ENCODE data around the gene CD48.

Gene CD48, protein sequence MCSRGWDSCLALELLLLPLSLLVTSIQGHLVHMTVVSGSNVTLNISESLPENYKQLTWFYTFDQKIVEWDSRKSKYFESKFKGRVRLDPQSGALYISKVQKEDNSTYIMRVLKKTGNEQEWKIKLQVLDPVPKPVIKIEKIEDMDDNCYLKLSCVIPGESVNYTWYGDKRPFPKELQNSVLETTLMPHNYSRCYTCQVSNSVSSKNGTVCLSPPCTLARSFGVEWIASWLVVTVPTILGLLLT

GRCh38 chr1:160711602-160712311 is at the start of gene CD48:
Gene CD48 (minus strand): TSS chr1:160711822. CDS start chr1:160711763, 59 bp downstream.
- no peaks in the 10 kb centered on the region for H3K9me3 ChIP-seq
- no peak within 1 kb of the TSS for H3K4me3 ChIP-seq
- no peaks in the 10 kb centered on the region for H3K4me1 ChIP-seq
- no peak within 1 kb of the TSS for H3K27ac ChIP-seq
- no peaks in the 10 kb centered on the region for H3K36me3 ChIP-seq
- no peak for TF ChIP-seq CTCF (IDR thresholded peaks at IDR 0.05)
- no peaks in the 10 kb centered on the region for H3K27me3 ChIP-seq
- intact Hi-C loops (cut with DNase I; ENCODE audit: low total_unique reads): no loop called here
- no peak for DNase-seq

GRCh38 chr1:160761046-160761445 is 49.4 kb upstream of the CD48 start:
- H3K36me3 ChIP-seq: no peaks in the 10 kb centered on the region
- H3K4me1 ChIP-seq: no peaks in the 10 kb centered on the region
- no peaks in the 10 kb centered on the region for H3K27me3 ChIP-seq
- no peaks in the 10 kb centered on the region for H3K9me3 ChIP-seq
- no peak for DNase-seq
- no peak overlapping the region for H3K27ac ChIP-seq
- no peak overlapping the region for H3K4me3 ChIP-seq
- no peak for TF ChIP-seq CTCF (IDR thresholded peaks at IDR 0.05)
- intact Hi-C loops (cut with DNase I; ENCODE audit: low total_unique reads): loop anchor here (5.0 kb wide), 1 partner anchor 581 kb away; no protein-coding TSS in a partner anchor

DNA sequence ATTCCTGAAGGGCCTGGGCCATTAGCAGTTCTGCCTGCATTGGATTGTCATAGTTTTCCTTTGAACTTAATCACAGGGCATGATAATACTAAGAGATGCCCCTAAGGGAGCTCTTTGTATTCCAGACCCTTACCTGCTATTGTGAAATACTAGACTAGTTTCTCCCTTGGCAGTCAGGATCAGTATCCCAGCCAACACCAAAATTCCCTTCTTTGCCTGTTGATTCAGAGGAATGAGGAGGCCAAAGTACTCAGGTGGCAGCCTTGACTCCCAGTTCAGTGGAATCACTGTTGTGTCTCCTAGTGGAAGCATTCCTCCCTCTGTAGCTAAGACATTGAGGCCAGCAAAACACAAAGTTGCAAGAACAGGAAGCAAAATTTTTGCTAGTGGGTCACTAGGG is 48.1 kb upstream of the CD48 start:
- intact Hi-C loops (cut with DNase I; ENCODE audit: low total_unique reads): loop anchor here (5.0 kb wide), 1 partner anchor 583 kb away; no protein-coding TSS in a partner anchor
- H3K4me1 ChIP-seq: no peaks in the 10 kb centered on the region
- TF ChIP-seq CTCF (IDR thresholded peaks at IDR 0.05): no peak
- no peak overlapping the region for H3K27ac ChIP-seq
- no peaks in the 10 kb centered on the region for H3K9me3 ChIP-seq
- H3K36me3 ChIP-seq: no peaks in the 10 kb centered on the region
- H3K4me3 ChIP-seq: no peak overlapping the region
- no peaks in the 10 kb centered on the region for H3K27me3 ChIP-seq
- DNase-seq: no peak

DNA sequence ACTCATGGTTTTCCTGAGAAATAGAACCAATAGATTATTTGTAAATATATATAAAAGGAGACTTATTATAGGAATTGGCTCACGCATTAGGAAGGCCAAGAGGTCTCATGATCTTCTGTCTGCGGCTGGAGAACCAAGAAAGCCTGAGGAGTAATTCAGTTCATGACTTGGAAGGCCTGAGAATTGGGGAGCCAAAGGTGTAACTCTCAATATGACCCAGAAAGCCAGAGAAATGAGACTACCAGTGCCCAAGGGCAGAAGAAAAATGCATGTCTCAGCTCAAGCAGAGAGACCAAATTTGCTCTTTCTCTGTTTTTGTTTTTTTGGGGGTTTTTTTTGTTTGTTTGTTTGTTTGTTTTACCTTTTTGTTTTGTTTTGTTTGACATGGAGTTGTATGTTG is 46.9 kb upstream of the CD48 start:
- Histone ChIP-seq H3K36me3 (no peaks in the 10 kb centered on the region), H3K27me3 (no peaks in the 10 kb centered on the region), H3K9me3 (no peaks in the 10 kb centered on the region), H3K27ac (no peak overlapping the region), H3K4me3 (no peak overlapping the region), H3K4me1 (no peaks in the 10 kb centered on the region)
- intact Hi-C loops (cut with DNase I; ENCODE audit: low total_unique reads): no loop called here
- DNase-seq: no peak
- TF ChIP-seq CTCF (IDR thresholded peaks at IDR 0.05): no peak

DNA sequence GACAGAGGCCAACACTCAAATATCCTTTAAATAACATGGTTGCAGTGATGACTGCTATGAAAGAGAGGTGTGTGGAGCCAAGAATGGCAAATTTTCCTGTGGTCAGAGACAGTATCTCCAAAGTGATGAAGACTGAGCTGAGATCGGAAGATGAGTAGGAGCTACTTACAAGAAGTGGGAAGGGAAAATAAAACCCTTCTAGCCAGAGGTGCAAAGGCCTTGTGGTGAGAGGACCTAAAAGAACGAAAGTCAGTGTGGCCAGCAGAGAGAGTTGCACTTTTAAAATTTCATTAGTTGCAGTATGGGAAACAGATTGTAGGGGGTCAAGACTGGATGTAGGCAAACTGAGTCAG is 45.2 kb upstream of the CD48 start:
- intact Hi-C loops (cut with DNase I; ENCODE audit: low total_unique reads): no loop called here
- no peaks in the 10 kb centered on the region for H3K27me3 ChIP-seq
- H3K27ac ChIP-seq: no peak overlapping the region
- no peak for DNase-seq
- H3K9me3 ChIP-seq: no peaks in the 10 kb centered on the region
- no peak overlapping the region for H3K4me3 ChIP-seq
- no peaks in the 10 kb centered on the region for H3K4me1 ChIP-seq
- H3K36me3 ChIP-seq: no peaks in the 10 kb centered on the region
- TF ChIP-seq CTCF (IDR thresholded peaks at IDR 0.05): no peak

Data from tibial artery (tissue), 4 donors.